Measurements from ENCODE around the gene SLC38A4.
A peak's percentile ranks its signal among the peaks of the same experiment; 100 is the strongest.

SLC38A4 gene

GRCh38 chr12:46798056-46798455 is 27.7 kb downstream of the SLC38A4 start:
- no peak overlapping the region for H3K4me3 Mint-ChIP-seq
- H3K27ac Mint-ChIP-seq, result no peak overlapping the region
- DNase-seq (ENCODE audit: low spot score in 2 of 2) (no peak), ATAC-seq (no peak)
- no peaks in the 10 kb centered on the region for H3K36me3 Mint-ChIP-seq
- no peaks in the 10 kb centered on the region for H3K4me1 Mint-ChIP-seq
- no peaks in the 10 kb centered on the region for H3K9me3 Mint-ChIP-seq

- H3K27ac Mint-ChIP-seq, result no peak overlapping the region
- DNase-seq (ENCODE audit: low spot score in 2 of 2) (no peak), ATAC-seq (no peak)
- no peaks in the 10 kb centered on the region for H3K36me3 Mint-ChIP-seq
- H3K4me1 Mint-ChIP-seq, result no peaks in the 10 kb centered on the region
- no peaks in the 10 kb centered on the region for H3K9me3 Mint-ChIP-seq
- H3K4me3 Mint-ChIP-seq, result no peak overlapping the region
These were observed 29.8 kb downstream of the SLC38A4 start for GRCh38 chr12:46795988-46796387.

- no peaks in the 10 kb centered on the region for H3K4me1 Mint-ChIP-seq
- no peak overlapping the region for H3K27ac Mint-ChIP-seq
- no peak for DNase-seq (ENCODE audit: low spot score in 2 of 2)
- no peaks in the 10 kb centered on the region for H3K36me3 Mint-ChIP-seq
- no peaks in the 10 kb centered on the region for H3K9me3 Mint-ChIP-seq
- peak; percentile 96 for ATAC-seq
- H3K4me3 Mint-ChIP-seq, result no peak overlapping the region
These were observed 31.1 kb downstream of the SLC38A4 start for GRCh38 chr12:46794593-46795190.

- DNase-seq (ENCODE audit: low spot score in 2 of 2) (no peak), ATAC-seq (no peak)
- Mint-ChIP-seq H3K36me3 (no peaks in the 10 kb centered on the region), H3K4me1 (no peaks in the 10 kb centered on the region), H3K4me3 (no peak overlapping the region), H3K9me3 (no peaks in the 10 kb centered on the region), H3K27ac (no peak overlapping the region)
These were observed 32.9 kb downstream of the SLC38A4 start for GRCh38 chr12:46792925-46793324.

- DNase-seq (ENCODE audit: low spot score in 2 of 2) (no peak), ATAC-seq (no peak)
- H3K27ac Mint-ChIP-seq, result no peak overlapping the region
- H3K36me3 Mint-ChIP-seq, result no peaks in the 10 kb centered on the region
- no peaks in the 10 kb centered on the region for H3K4me1 Mint-ChIP-seq
- H3K9me3 Mint-ChIP-seq, result no peaks in the 10 kb centered on the region
- H3K4me3 Mint-ChIP-seq, result no peak overlapping the region
These were observed 35.7 kb downstream of the SLC38A4 start for GRCh38 chr12:46790066-46790465.

- Mint-ChIP-seq H3K4me3 (no peak overlapping the region), H3K4me1 (no peaks in the 10 kb centered on the region), H3K27ac (no peak overlapping the region), H3K36me3 (no peaks in the 10 kb centered on the region), H3K9me3 (no peaks in the 10 kb centered on the region)
- DNase-seq (ENCODE audit: low spot score in 2 of 2), result no peak
- no peak for ATAC-seq
These were observed 37.5 kb downstream of the SLC38A4 start for GRCh38 chr12:46788072-46788887.

- Mint-ChIP-seq H3K9me3 (no peaks in the 10 kb centered on the region), H3K4me3 (no peak overlapping the region), H3K4me1 (no peaks in the 10 kb centered on the region), H3K27ac (no peak overlapping the region), H3K36me3 (no peaks in the 10 kb centered on the region)
- DNase-seq (ENCODE audit: low spot score in 2 of 2) (no peak), ATAC-seq (no peak)
These were observed 38.2 kb downstream of the SLC38A4 start for GRCh38 chr12:46787496-46788055.

- H3K9me3 Mint-ChIP-seq, result no peaks in the 10 kb centered on the region
- no peak overlapping the region for H3K27ac Mint-ChIP-seq
- H3K4me1 Mint-ChIP-seq, result no peaks in the 10 kb centered on the region
- H3K36me3 Mint-ChIP-seq, result no peaks in the 10 kb centered on the region
- H3K4me3 Mint-ChIP-seq, result no peak overlapping the region
- no peak for DNase-seq (ENCODE audit: low spot score in 2 of 2)
- no peak for ATAC-seq
These were observed 39.0 kb downstream of the SLC38A4 start for GRCh38 chr12:46786774-46787173.

- Mint-ChIP-seq H3K36me3 (no peaks in the 10 kb centered on the region), H3K4me1 (no peaks in the 10 kb centered on the region), H3K4me3 (no peak overlapping the region), H3K9me3 (no peaks in the 10 kb centered on the region), H3K27ac (no peak overlapping the region)
- ATAC-seq, result no peak
- DNase-seq (ENCODE audit: low spot score in 2 of 2), result no peak
These were observed 40.4 kb downstream of the SLC38A4 start for GRCh38 chr12:46785382-46785781.

- H3K9me3 Mint-ChIP-seq, result no peaks in the 10 kb centered on the region
- no peak overlapping the region for H3K4me3 Mint-ChIP-seq
- no peak for ATAC-seq
- H3K36me3 Mint-ChIP-seq, result no peaks in the 10 kb centered on the region
- no peaks in the 10 kb centered on the region for H3K4me1 Mint-ChIP-seq
- DNase-seq (ENCODE audit: low spot score in 2 of 2), result no peak
- no peak overlapping the region for H3K27ac Mint-ChIP-seq
These were observed 41.9 kb downstream of the SLC38A4 start for GRCh38 chr12:46783871-46784270.

- H3K4me1 Mint-ChIP-seq, result no peaks in the 10 kb centered on the region
- no peaks in the 10 kb centered on the region for H3K36me3 Mint-ChIP-seq
- no peak overlapping the region for H3K4me3 Mint-ChIP-seq
- ATAC-seq (no peak), DNase-seq (ENCODE audit: low spot score in 2 of 2) (no peak)
- no peaks in the 10 kb centered on the region for H3K9me3 Mint-ChIP-seq
- H3K27ac Mint-ChIP-seq, result no peak overlapping the region
These were observed 45.9 kb downstream of the SLC38A4 start for GRCh38 chr12:46779879-46780278.

- Mint-ChIP-seq H3K4me1 (no peaks in the 10 kb centered on the region), H3K9me3 (no peaks in the 10 kb centered on the region), H3K36me3 (no peaks in the 10 kb centered on the region), H3K27ac (no peak overlapping the region), H3K4me3 (no peak overlapping the region)
- ATAC-seq, result no peak
- DNase-seq (ENCODE audit: low spot score in 2 of 2), result no peak
These were observed 46.7 kb downstream of the SLC38A4 start for GRCh38 chr12:46779063-46779462.

GRCh38 chr12:46778415-46778814 is 47.4 kb downstream of the SLC38A4 start:
- H3K36me3 Mint-ChIP-seq, result no peaks in the 10 kb centered on the region

GRCh38 chr12:46777587-46777986 is 48.2 kb downstream of the SLC38A4 start:
- Mint-ChIP-seq H3K27ac (no peak overlapping the region), H3K9me3 (no peaks in the 10 kb centered on the region), H3K4me1 (no peaks in the 10 kb centered on the region), H3K4me3 (no peak overlapping the region), H3K36me3 (no peaks in the 10 kb centered on the region)
- ATAC-seq, result peak; percentile 42
- DNase-seq (ENCODE audit: low spot score in 2 of 2), result no peak

More at GRCh38 chr12:46778415-46778814, 47.4 kb downstream of the SLC38A4 start:
- Mint-ChIP-seq H3K4me3 (no peak overlapping the region), H3K4me1 (no peaks in the 10 kb centered on the region), H3K9me3 (no peaks in the 10 kb centered on the region), H3K27ac (no peak overlapping the region)
- DNase-seq (ENCODE audit: low spot score in 2 of 2), result no peak
- no peak for ATAC-seq

- no peaks in the 10 kb centered on the region for H3K36me3 Mint-ChIP-seq
- no peak overlapping the region for H3K4me3 Mint-ChIP-seq
- H3K27ac Mint-ChIP-seq, result no peak overlapping the region
- DNase-seq (ENCODE audit: low spot score in 2 of 2) (no peak), ATAC-seq (no peak)
- no peaks in the 10 kb centered on the region for H3K9me3 Mint-ChIP-seq
- H3K4me1 Mint-ChIP-seq, result no peaks in the 10 kb centered on the region
These were observed 50.0 kb downstream of the SLC38A4 start for GRCh38 chr12:46775796-46776195.

- no peak overlapping the region for H3K4me3 Mint-ChIP-seq
- DNase-seq (ENCODE audit: low spot score in 2 of 2), result no peak
- H3K9me3 Mint-ChIP-seq, result no peaks in the 10 kb centered on the region
- H3K27ac Mint-ChIP-seq, result no peak overlapping the region
- no peaks in the 10 kb centered on the region for H3K36me3 Mint-ChIP-seq
- H3K4me1 Mint-ChIP-seq, result no peaks in the 10 kb centered on the region
- ATAC-seq, result no peak
These were observed 51.5 kb downstream of the SLC38A4 start for GRCh38 chr12:46774322-46774633.

All from stimulated activated effector memory CD8-positive, alpha-beta T cell treated with anti-CD3 and anti-CD28 coated beads, Interleukin-12 subunit alpha, Interleukin-12 subunit beta, amount 100 ng/mL, for 72 hours (primary cell).